Right forelimb (tissue), 1 donor: Measurements from ENCODE around the gene BLTP2.
"Not testable (repeated sequence)": the region's sequence is repeated elsewhere in the genome, so short reads cannot be mapped to it uniquely, and the experiment has no call there.

Experiments used
- DNase-seq: peaks from one replicate; pipeline ENCODE4 v3.0.0-alpha.2; 2018

Gene BLTP2

DNA sequence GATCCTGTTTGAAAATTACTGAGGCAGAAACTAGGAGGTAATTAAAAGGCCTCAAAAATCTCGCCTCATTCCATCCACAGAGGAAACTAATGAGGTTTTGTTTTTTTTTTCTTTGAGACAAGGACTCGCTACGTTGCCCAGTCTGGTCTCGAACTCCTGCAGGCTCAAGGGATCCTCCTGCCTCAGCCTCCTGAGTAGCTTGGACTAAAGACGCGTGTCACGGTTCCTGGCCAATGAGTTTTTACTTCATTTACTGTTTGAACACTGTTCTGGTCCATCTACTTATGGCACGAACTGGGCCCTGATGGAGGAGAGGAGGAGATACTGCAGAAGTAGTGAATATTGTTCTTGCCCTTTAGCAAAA is 600 bp upstream of the BLTP2 start:
- no peak for DNase-seq

DNA sequence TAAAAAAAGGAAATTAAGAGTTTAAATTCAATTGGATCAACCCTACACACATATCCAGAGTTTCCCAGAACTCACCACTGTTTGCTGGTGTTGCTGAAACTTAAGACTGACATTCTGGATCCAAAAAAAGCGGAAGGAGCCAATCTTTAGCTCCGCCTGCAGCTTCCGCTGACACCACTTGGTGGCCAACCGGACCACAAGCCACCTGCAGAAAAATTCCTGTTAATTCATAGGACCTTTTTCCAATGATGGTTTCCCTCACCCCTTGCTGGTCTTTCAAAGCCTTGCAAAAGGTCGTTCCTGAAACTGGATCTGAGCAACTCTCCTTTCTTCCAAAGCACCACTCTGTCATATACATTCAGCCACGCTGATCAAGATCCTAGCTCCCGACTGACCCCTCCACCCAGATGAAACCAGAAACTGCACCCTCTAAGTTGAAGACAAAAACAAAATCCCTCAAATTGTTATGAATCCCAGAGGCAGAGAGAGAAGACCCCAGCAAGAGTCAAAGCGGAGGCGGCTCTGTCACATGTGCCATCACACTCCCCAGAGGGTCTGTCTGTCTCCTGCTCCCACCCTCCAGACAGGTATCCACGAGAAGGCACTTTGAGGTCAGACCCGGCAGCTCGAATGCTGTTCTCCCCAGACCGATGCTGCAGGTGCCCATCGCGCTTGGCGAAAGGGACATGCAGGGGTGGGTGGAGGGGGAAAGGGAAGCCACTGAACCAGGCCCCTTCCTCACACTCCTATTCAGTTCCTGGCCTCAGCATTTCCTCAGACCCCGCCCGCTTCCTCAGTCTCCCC is 773 bp downstream of the BLTP2 start:
- DNase-seq = peak; percentile 47

DNA sequence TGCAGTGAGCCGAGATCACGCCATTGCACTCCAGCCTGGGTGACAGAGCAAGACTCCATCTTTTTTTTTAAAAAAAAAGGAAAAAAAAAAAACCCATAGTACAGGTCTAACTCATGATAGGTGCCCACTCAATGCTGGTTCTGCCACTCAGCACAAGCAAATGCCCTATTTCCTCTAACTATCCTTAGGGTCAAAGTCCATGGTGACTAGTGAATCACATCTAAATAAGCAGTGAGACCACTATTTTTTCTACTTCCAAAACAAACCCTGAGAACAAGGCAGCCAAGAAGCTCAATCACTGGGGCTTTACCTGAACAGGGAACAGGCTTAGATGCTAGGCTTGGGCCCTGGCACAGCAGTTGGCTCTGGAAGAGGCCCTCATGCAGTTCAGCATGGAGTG is 3.4 kb downstream of the BLTP2 start:
- no peak for DNase-seq

DNA sequence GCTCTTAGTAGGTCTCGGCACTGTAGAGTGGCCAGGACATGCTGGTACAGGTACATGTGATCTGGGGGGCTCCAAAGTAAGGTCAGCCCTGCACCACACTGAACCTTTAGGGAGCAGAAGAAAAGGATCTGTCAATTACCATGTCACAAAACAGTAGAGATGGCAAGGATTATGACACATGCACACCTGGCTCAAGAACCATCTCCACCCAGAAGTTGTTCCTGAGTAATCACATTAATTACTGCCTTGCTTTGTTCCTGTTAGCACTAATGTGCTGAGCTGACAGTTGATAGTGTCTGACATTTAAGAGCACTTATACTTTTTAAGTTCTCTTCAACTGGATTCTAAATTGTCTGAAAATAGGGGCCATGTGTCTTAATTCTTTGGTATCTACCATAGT is 9.5 kb downstream of the BLTP2 start:
- DNase-seq = no peak

DNA sequence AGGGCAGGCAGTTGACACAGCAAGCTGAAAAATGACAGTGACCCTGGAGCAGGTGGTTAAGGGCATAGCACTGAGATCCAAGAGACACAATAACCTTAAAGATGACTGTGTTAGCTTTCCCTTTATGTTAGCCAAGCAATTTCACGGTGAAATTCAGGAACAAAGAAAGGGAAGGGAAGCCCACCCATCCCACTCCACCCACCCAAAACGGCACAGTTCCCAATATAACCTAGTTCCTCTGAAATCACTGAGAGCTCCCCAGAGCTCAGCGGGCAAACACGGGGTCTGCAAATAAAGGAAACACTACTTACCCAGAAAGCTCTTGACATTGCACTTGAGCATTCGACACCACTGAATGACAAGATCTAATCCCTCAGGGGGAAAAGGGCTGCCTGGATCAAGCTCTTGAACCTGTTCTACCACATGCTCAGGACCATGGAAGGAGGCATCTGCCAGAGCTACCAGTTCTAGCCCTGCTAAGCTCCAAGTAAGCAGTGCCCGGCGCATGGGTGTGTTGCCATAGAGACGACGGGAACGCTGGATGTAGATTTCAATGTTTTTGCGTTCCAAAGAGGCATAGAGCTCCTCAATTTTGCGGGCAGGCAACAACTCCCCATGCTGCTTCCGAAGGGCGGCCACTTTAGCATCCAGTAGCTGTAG is 10.6 kb downstream of the BLTP2 start:
- no peak for DNase-seq

DNA sequence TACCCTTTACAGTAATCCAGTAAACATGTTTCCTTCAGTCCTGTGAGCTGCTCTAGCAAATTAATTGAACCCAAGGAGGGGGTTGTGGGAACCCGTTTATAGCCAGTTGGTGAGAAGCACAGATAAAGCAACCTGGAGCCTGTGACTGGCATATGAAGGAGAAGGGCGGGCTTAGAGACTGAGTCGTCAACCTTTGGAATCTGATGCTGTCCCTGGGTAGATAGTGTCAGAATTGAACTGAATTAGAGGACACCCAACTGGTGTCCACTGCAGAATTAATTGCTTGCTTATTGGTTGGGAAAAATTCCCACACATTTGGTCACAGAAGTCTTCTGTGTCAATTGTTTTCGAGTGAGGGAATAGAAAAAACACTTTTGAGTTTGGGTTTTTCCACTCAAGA is 18.1 kb downstream of the BLTP2 start:
- DNase-seq = no peak

DNA sequence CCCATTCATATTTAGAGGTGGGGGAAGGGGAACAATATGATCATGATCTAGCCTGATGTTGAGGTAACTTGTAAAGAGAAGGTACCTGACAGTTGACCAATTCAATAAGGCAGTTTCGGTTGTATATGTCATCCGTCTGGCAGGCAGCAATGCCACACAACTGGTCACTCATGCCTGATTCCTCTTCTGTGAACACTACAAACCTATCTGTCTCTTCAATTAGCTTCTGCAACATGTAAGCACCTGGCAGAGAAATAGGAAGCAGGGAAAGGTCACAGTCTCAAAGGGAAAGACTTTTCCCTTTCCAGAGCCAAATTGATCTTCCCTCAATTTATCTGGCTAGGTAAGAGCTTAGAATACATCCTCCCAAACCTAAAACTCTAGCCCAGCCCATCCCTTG is 20.8 kb downstream of the BLTP2 start:
- no peak for DNase-seq

DNA sequence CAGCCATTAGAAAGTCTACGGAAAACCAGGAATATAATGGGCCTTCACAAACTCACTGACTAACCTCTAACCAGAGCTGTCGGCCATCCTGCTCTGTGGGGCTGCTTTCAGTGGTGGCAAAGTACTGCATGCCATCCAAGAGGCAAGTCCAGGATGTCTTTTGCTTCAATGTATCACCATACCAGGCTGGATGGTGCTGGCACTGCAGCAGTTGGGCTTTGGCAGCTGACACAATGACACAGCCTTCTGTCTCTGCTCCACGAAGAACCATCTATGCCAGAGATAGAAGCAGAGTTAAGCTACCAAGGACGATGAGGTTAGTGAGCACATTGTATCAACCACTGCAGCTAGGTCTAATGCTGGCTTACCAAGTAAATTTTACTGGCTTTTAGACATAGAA is 21.3 kb downstream of the BLTP2 start:
- no peak for DNase-seq

DNA sequence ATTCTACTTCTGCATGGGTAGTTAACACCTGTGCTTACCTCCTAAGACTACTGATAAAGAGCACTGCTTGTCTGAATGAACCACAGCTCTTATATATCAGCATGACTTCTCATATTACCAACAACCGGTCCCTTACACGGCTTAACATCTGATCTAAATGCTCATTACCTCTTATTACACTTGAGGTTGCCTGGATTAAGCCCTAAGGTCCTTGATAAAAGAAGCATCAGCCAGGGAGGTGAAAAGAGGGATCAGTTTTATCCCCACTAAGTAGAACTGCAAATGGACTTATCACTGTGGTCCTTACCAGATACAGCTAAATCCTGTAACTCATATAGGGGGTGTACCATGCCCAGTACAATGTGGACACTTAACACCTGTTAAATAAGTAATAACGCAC is 22.8 kb downstream of the BLTP2 start:
- no peak for DNase-seq

DNA sequence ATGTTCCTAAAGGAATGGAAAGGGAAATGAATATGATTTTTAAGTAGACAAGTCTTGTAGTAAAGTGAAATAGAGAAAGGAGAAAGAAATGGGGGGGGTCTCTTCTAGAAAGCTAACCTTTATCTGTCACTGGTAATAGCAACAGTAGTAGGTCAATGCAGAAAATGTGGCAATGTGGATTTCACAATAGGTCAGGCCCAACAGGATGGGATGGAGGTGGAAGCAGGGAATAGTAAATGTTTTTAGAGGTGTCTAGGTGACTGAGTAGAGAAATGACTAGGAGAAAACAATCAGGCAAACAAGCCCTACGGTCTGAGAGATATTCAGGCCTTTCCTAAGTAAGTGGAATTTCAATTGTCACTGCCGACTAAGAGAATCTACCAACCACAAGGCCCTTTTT is 24.9 kb downstream of the BLTP2 start:
- DNase-seq = no peak

DNA sequence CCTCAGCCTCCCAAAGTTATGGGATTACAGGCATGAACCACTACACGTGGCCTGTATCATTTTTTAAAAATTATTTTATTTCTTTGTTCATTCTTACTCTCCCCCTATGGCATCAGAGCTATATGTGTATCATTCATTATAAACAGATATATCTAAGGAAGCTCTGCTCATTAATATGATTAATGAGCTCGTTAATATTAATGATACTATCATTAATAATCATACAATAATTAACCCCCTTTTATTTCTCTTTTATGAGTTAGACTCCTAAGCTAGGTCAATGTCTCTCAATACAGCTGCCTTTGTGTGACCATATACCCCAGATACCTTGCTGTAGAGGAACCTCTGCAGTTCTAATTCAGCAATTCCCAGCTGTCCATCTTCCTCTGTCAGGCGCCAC is 26.5 kb downstream of the BLTP2 start:
- DNase-seq = no peak

DNA sequence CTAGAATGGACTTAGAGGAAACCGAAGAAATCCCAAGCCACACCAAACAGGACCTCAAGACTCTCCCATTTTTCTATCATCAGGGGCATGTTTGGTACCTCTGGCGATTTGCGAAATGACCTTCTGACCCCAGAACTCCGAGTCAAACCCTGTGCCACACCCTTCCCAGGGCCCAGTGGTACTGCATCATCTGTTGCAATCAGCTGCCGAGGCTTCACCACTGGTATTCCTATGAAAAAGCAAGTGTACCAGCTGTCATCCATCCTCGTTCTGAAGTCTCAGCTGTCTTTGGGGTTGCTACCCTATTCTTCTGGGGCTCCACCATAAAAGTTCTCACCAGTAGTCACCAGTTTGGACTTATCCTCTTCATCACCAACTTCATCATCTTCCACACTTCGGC is 28.7 kb downstream of the BLTP2 start:
- no peak for DNase-seq

DNA sequence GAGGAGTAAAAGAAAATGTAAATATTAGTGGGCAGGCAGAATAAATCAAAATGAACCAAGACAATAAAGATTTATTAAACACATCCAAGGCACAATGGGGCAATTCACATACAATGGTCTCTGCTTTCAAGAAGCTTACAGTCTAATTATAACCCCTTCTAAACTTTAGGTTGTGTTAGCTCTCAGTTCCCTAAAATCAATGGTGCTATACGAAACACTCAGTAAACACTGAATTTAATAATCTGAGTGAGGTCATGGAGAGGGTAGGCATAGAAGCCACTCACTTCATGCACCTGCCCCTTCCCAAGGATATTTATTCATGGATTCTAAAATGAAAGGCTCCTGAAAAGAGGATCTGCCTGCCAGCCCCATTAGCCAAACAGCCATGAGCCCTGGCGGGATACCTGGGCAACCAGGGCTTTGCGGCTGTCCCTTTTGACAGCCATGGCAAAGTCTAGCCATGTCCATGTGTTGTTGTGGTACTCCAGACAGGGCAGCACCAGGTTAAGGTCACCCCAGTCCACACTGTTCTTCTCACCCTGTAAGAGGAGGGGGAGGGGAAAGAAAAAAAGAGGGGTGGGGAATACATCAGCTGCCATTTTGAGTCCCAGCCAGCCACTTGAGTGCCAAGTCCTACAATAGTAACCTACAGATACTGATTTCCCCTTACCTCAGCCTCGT is 29.6 kb downstream of the BLTP2 start:
- no peak for DNase-seq

DNA sequence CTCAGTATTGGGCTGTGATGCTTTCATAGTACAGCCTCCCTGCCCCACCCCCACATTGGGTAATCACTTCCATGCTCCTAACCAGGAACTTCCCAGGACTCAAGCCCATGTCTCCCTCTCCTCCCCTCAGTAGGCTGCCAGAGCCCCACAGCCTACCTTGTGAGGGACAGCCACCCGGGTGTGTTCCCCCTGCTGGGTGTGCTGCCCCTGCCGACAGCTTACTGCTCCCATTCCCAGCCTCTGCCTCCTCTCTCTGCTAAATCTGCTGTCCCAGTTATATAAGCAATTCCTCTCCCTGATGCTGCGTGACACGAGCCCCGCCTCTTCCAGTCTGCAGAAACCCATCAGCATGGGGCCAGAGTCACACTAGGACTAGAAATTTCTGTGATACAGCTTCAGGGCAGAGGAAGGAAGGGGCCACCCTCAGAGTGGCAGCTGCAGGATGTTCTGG is 31.0 kb downstream of the BLTP2 start, which contains the start of gene RSKR:
TSS of gene RSKR (minus strand) at position 255 of the 451 bp plus-strand sequence. CDS start at position 231, 24 bp downstream.
- DNase-seq = no peak

DNA sequence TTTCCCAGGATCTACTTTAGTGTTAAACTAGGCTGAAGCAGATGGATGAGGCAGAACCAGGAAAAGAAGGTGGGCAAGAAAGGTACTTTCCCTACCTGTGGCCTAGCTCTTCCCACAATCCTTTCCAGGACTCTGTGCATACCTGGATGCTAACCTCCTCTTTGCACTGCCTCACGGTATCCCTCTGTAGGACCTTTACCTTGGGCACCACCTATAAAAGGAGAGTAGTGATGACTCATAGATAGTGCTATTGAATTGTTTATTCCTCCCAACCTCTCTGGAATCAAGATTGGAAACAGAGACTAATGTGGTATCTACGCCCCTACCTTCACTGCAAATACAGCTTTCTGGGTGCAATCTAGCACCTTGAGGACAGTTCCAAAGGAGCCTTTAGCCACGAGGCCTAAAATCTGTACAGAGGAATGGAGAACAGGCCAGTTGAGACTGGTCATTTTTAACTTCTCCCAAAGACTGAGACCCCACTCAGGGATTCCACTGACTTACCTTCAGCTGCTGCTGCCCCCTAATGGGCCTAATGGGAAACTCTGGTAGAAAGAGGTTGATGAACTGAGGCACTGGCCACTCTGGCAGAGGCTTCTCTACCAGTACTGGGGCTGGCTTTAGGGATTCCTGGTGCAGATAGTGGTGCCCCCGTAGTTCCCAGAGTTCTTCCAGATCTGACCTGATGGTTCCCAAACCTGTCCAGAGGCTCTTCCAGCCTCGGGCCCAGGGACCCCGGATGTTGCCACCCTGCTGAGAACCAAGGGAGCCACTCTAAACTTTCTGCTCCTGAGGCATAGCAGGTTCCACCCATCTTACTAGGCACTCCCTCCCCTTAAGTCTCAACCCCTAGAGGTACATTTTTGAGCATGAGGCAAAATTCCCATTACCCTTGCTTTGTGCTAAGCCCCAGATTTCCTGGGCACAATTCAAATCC is 31.8 kb downstream of the BLTP2 start:
- no peak for DNase-seq

DNA sequence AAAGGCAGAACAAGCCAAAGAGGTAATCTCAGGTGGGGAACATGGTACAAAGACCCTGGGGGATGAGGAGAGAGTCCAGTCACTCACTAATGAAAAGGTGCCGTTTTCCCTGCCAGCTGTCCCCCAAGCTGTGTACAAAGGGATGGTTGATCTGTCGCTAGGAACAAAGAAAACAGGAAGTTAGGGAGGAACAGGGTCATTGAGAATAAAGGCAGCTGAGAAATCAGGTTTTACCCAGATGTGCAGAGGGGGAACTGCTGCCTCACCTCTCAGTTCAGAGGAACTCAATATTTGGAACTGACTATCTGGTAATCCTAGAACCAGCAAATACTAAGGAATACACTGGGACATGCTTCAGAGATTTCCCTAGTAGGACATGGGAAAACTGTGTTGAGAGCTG is 32.4 kb downstream of the BLTP2 start:
- DNase-seq = no peak

DNA sequence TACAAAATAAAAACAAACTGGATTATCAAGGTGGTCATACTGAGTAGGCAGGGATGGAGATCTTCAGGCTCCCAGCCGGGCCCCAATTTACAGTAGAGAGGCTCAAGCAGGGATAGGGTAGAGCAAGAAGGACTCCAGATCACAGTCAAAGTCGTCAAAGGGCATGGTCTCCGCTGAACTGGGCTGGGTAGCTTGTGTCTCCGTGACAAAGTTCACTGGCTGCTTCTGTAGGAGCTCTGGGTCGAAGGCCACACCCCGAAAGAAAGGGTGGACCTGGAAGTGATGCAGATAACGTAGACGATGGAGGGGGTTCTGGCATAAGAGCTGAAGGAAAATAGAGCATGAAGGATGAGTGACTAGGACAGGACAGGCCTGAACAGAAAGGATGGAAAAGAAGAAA is 34.6 kb downstream of the BLTP2 start:
- no peak for DNase-seq

DNA sequence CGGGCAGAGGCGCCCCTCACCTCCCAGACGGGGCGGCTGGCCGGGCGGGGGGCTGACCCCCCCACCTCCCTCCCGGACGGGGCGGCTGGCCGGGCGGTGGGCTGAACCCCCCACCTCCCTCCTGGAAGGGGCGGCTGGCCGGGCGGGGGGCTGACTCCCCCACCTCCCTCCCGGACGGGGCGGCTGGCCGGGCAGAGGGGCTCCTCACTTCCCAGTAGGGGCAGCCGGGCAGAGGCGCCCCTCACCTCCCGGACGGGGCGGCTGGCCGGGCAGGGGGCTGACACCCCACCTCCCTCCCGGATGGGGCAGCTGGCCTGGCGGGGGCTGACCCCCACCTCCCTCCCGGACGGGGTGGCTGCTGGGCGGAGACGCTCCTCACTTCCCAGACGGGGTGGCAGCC is 40.9 kb downstream of the BLTP2 start:
- DNase-seq = not testable (repeated sequence)

DNA sequence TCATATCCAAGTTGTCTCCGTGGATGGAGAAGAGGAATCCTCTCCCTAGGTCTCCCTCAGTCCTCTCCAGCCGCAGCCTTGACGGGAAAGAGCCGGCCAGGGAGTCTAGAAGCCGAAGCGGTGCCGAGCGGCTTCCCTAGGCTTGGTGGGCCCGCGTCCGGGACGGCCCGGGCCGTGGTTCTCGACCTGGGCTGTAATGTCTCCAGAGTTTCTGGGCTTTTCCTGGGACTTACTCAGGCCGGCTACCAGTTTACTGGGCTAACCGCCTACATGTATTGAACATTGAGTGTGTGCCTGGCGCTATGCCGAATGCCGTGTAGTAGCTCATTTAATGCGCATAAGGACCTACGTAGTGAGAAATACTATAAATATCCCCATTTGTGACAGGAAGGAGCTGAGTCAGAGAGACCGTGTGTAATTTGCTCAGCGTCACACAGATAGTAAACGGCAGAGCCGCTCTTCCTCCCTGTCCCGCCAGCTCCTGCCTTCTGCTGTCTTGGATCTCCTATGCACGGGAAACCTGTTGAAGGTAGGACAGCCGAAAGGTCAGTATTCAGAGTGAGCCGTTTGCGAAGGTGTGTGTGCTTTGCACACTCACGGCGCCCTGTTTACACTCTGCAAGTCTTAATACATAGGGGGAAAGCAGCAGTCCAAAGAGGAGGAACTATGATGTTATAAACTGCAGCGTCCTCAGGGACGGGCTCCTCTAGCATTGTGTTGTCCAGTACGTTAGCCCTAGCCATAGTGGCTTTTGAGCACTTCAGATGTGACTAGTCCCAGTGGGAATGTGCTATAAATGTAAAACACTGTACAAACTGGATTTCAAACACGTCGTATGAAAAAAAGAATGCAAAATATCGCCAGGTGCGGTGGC is 45.4 kb downstream of the BLTP2 start:
- DNase-seq = no peak

DNA sequence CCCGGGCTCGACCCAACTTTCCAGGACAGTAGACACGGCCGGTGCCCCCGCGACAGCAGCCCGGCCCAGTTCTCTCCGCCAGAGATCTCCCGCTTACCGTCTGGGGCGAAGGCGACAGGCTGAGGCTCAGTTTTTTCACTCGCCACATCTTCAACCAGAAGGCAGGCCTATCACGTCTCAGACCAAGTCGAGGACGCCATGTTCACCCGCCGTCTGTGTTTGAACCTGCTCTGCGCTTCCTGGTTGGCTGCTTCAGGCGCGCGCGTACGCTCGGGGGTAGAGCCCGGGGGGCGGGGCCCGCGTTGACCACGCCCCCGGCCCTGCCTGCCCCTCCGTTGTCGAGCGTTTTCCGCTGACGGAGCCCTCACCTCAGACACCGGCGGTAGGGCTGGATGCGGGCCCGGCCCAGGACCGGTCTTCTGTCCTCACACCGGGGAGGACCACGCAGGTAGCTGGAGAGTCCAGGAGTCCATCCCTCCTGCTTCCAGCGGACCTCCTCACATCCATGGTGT is 46.1 kb downstream of the BLTP2 start, which contains the start of gene SPAG5:
TSS of gene SPAG5 (minus strand) at position 227 of the 512 bp plus-strand sequence. CDS start at position 148, 79 bp downstream.
- peak; percentile 95 for DNase-seq

DNA sequence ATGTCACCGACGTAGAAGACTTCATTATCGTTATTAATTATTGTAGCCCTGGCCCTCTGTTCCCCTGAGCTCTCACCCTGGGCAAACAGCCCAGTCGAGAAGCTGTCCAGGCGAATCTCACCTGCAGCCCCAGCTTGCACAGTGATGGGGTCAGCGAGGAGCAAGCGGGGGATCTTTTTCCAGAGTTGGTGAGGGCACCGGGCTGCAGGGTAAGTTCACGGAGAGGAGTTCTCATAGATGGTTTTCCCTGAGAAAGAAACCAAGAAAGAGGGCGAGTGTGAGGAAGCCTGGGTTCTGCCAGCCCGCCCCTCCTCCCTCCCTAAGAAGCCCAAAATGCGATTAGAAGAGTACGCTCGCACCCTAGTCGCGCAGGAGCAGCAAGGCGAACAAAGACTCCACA is 46.6 kb downstream of the BLTP2 start:
- no peak for DNase-seq
